HepG2 (cell line): ENCODE data around the gene TNFAIP1. TPM values are rescaled to one million over a fixed set of nuclear protein-coding genes. Genes with fewer than 3 reads are reported as not detected.

ENCODE experiments used
- ADNP ChIP-seq: sonication (generic); formaldehyde crosslinking; IDR thresholded peaks from 2 replicates; pipeline ENCODE4 v1.4.0; 2020; ENCODE audit warnings: missing genetic modification reagents
- ASH2L ChIP-seq: fragments of 300-600, 200-600 bp; sonication (generic); IDR thresholded peaks from 2 replicates; pipeline ENCODE4 v1.7.0; 2017; ENCODE audit warnings: low read depth, mild to moderate bottlenecking, moderate library complexity, mixed read lengths, low read length; ENCODE audit not compliant: insufficient read length
- CEBPB ChIP-seq: IDR thresholded peaks from 2 replicates; pipeline ENCODE4 v1.6.1; 2011; ENCODE audit warnings: low read depth, low read length, improper control_type of control experiment, borderline replicate concordance
- KDM3A ChIP-seq: IDR thresholded peaks from 2 replicates; pipeline ENCODE4 v1.6.1; 2018; ENCODE audit warnings: low read depth, missing compliant biosample characterization
- KDM5B ChIP-seq: sonication (generic); formaldehyde crosslinking; IDR thresholded peaks from 2 replicates; pipeline ENCODE4 v1.4.0; 2020; ENCODE audit warnings: missing genetic modification reagents, mild to moderate bottlenecking, borderline replicate concordance
- MEF2D ChIP-seq: sonication (generic); formaldehyde crosslinking; IDR thresholded peaks from 2 replicates; pipeline ENCODE4 v1.5.1; 2020; ENCODE audit warnings: mild to moderate bottlenecking, missing genetic modification reagents
- NFKB2 ChIP-seq: sonication (generic); formaldehyde crosslinking; IDR thresholded peaks from 2 replicates; pipeline ENCODE4 v1.4.0; 2020; ENCODE audit warnings: missing genetic modification reagents, borderline replicate concordance
- NPAS2 ChIP-seq: sonication (generic); formaldehyde crosslinking; IDR thresholded peaks from 2 replicates; pipeline ENCODE4 v1.8.0; 2022; ENCODE audit warnings: mild to moderate bottlenecking, missing genetic modification reagents, borderline replicate concordance
- NR2F1 ChIP-seq, 2 experiments: fragments of 450-650 bp in 1 of 2; formaldehyde crosslinking in 1 of 2; IDR thresholded peaks; 2 replicates each; pipeline versions ENCODE4 v1.5.0 to v1.6.1; 2016 to 2020; ENCODE audit warnings: mild to moderate bottlenecking in 1 of 2, missing compliant biosample characterization in 1 of 2, missing genetic modification reagents in 1 of 2, moderate library complexity in 1 of 2
- RBAK ChIP-seq: sonication (generic); formaldehyde crosslinking; IDR thresholded peaks from 2 replicates; pipeline ENCODE4 v1.5.1; 2020; ENCODE audit warnings: mild to moderate bottlenecking, missing genetic modification reagents
- SP4 ChIP-seq: sonication (generic); formaldehyde crosslinking; IDR thresholded peaks from 2 replicates; pipeline ENCODE4 v1.8.1; 2023; ENCODE audit warnings: mild to moderate bottlenecking, missing genetic modification reagents
- SYNCRIP ChIP-seq: fragments of 200-400 bp; formaldehyde crosslinking; IDR thresholded peaks from 2 replicates; pipeline ENCODE4 v1.6.1; 2018; ENCODE audit warnings: mild to moderate bottlenecking, low read depth, low read length; ENCODE audit not compliant: insufficient read depth
- U2AF2 ChIP-seq: fragments of 200-400 bp; formaldehyde crosslinking; IDR thresholded peaks from 2 replicates; pipeline ENCODE4 v1.6.1; 2017; ENCODE audit warnings: low read depth, mild to moderate bottlenecking, low read length
- YEATS2 ChIP-seq: sonication (generic); formaldehyde crosslinking; IDR thresholded peaks from 2 replicates; pipeline ENCODE4 v1.4.0; 2020; ENCODE audit warnings: missing genetic modification reagents, borderline replicate concordance
- ZMYM2 ChIP-seq: sonication (generic); formaldehyde crosslinking; IDR thresholded peaks from 2 replicates; pipeline ENCODE4 v1.8.0; 2022; ENCODE audit warnings: mild to moderate bottlenecking, missing genetic modification reagents
- ZNF331 ChIP-seq: sonication (generic); formaldehyde crosslinking; IDR thresholded peaks from 2 replicates; pipeline ENCODE4 v1.4.0; 2020; ENCODE audit warnings: missing genetic modification reagents
- ZNF407 ChIP-seq: sonication (generic); formaldehyde crosslinking; IDR thresholded peaks from one replicate; pipeline ENCODE4 v1.5.1; 2020; ENCODE audit warnings: mild to moderate bottlenecking, missing genetic modification reagents; ENCODE audit errors: not compliant biosample characterization
- ZNF414 ChIP-seq: sonication (generic); formaldehyde crosslinking; IDR thresholded peaks from 2 replicates; pipeline ENCODE4 v1.5.0; 2020; ENCODE audit warnings: missing genetic modification reagents
- ZNF441 ChIP-seq: sonication (generic); formaldehyde crosslinking; IDR thresholded peaks from 2 replicates; pipeline ENCODE4 v1.7.0; 2021; ENCODE audit warnings: missing genetic modification reagents, borderline replicate concordance
- ZNF460 ChIP-seq: sonication (generic); formaldehyde crosslinking; IDR thresholded peaks from 2 replicates; pipeline ENCODE4 v1.5.1; 2020; ENCODE audit warnings: missing genetic modification reagents, mild to moderate bottlenecking, borderline replicate concordance
- ZNF619 ChIP-seq: sonication (generic); formaldehyde crosslinking; IDR thresholded peaks from 2 replicates; pipeline ENCODE4 v1.4.0; 2020; ENCODE audit warnings: mild to moderate bottlenecking, missing genetic modification reagents
- ZNF740 ChIP-seq: sonication (generic); formaldehyde crosslinking; IDR thresholded peaks from 2 replicates; pipeline ENCODE4 v1.4.0; 2020; ENCODE audit warnings: missing genetic modification reagents
- polyA plus RNA-seq, 8 experiments: library from polyadenylated mRNA; depleted of rRNA in 3 of 8; stranded (reverse) in 7 of 8; unstranded in 1 of 8; fragments of >200 nt; fragmentation: Illumina TruSeq in 4 of 8; extraction: Trizol in 4 of 8; gene quantifications; 2 replicates each; pipeline versions ENCODE4 v1.2.1 to v1.2.3, GENCODE V29; 2011 to 2016; ENCODE audit warnings: low read depth in 4 of 8, missing spikeins in 1 of 8, mixed read lengths in 1 of 8; ENCODE audit not compliant: insufficient read depth in 1 of 8
- total RNA-seq, 5 experiments: library from RNA; depleted of rRNA; stranded (reverse); fragments of >200 nt; fragmentation: Illumina TruSeq; extraction: Trizol; gene quantifications; 2 replicates each; pipeline ENCODE4 v1.2.3, GENCODE V29; 2016; ENCODE audit warnings: low read depth in 1 of 5

TNFAIP1 gene
- total and polyA plus RNA-seq, 2 of the 13 experiments (the other 11 are each of a cell fraction or from before 2014, with no cell fraction given): 17.5 to 40.6 TPM

- TF ChIP-seq ZNF407 (CRISPR knock-in tag) (no peak), ADNP (no peak), CEBPB (no peak), ZNF441 (CRISPR knock-in tag) (0 out of 2 replicates have a peak, but pooled peaks have one; percentile 46), ZMYM2 (CRISPR knock-in tag) (peak; percentile 82), YEATS2 (no peak), ASH2L (peak; percentile 87), NPAS2 (CRISPR knock-in tag) (no peak), ZNF331 (no peak), ZNF460 (CRISPR knock-in tag) (peak; percentile 12; the same call in 1 of the 2 replicates), NR2F1 (CRISPR knock-in tag; IDR thresholded peaks at IDR 0.05) (peak; percentile 89 to 93), KDM3A (CRISPR knock-in tag) (no peak; the same call in 1 of the 2 replicates), NFKB2 (no peak; the same call in 1 of the 2 replicates), SYNCRIP (no peak), ZNF740 (CRISPR knock-in tag) (peak; percentile 81; the same call in 1 of the 2 replicates), KDM5B (CRISPR knock-in tag) (peak; percentile 75), SP4 (CRISPR knock-in tag) (peak; percentile 84), ZNF414 (peak; percentile 90; the same call in 1 of the 2 replicates), RBAK (CRISPR knock-in tag) (no peak), ZNF619 (no peak), MEF2D (CRISPR knock-in tag) (peak; percentile 87), U2AF2 (no peak)
These were observed 32.8 kb downstream of the TNFAIP1 start (continued) for GRCh38 chr17:28368306-28368831.
